Measurements from ENCODE around the gene SEC11A.
"Not testable (repeated sequence)": the region's sequence is repeated elsewhere in the genome, so short reads cannot be mapped to it uniquely, and the experiment has no call there.

SEC11A gene

GRCh38 chr15:84669726-84670125, 46.2 kb downstream of the SEC11A start:
- no peak for DNase-seq

GRCh38 chr15:84668221-84668982, 47.5 kb downstream of the SEC11A start:
- DNase-seq = no peak

DNA sequence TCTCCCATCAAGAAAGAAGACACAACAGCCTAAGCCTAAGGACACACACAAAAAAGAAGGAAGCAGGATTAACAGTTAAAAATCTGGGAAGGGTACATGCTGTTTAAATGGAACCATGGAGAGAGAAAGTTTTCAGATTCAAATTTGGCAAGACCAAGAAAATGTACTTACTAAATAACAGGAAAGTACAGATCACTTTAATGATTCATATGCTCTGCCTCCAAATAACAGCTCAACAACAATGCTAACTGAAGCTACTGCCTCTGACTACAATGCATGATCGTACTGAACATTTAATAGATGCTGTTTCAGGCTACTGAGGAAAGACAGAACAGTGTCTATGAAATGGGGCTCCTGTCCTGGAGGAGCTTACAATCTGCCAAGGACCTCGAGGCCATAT, 49.6 kb downstream of the SEC11A start:
- DNase-seq = no peak

DNA sequence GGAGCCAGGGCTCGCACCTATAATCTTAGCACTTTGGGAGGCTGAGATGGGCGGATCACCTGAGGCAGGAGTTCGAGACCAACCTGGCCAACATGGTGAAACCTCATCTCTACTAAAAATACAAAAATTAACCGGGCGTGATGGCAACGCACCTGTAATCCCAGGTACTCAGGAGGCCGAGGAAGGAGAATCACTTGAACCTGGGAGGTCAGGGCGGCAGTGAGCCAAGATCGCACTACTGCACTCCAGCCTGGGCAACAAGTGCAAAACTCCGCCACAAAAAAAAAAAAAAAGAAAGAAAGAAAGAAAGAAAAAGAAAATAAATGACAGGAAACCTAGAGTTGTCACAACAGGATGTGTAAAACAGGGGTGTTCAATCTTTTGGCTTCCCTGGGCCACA, 54.9 kb downstream of the SEC11A start:
- no peak for DNase-seq

- DNase-seq = no peak
Measured at GRCh38 chr15:84659904-84660781, 55.8 kb downstream of the SEC11A start.

GRCh38 chr15:84658788-84659411, 57.0 kb downstream of the SEC11A start:
- DNase-seq = no peak

DNA sequence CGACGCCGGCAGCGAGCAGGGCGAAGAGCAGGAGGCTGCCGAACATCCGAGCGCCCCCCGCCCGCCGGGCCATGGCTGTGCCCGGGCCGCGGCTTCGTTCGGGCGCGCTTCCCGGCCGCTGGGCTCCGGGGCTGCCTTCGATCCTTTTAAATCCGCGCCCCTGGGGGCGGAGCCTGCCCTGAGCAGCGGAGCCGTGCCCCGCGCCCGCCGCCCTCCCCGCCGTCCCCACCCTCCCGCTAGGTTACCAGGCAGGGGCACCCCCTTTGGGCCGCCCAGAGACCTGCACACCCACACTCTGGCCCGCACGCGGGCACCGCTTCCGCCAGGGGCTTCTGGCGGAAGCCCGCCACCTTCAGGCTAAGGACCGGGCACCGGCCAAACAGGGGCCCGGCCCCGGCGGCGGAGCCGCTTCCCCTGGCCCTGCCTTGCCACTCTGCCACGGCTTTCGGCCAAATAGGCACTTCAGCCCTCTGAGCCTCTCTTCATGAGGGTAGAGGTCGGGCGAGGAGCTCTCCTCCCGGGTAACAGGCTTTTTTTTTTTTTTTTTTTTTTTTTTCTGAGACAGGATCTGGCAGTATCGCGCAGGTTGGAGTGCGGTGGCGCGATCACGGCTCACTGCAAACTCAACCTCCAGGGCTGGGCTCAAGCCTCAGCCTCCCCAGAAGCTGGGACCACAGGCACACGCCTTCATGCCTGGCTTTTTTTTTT, 57.7 kb downstream of the SEC11A start, which contains the start of gene NMB:
Gene NMB, minus strand, starts transcription at position 120 of the 708 bp plus-strand sequence. Its CDS starts 47 bp downstream, at position 73.
- DNase-seq = no peak

DNA sequence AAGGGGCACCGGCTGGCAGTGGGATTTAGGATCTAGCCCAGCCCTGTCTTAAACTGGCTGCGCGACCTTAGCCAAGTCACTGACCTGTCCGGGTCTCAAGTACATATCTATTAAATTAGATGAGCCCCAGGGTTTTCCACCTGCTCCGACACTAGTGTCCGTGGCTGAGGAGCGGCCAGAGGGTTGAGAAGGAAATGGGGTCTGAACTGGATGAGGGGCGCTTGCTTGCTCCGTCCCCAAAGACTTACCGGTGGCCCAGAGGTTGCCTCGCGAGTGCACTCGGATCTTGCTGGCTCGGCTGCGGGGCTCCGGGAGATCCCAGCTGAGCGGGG, 58.2 kb downstream of the SEC11A start:
- no peak for DNase-seq

GRCh38 chr15:84656972-84657371, 59.0 kb downstream of the SEC11A start:
- no peak for DNase-seq

- peak; percentile 68 for DNase-seq
Measured at GRCh38 chr15:84654689-84655453, 61.1 kb downstream of the SEC11A start.

DNA sequence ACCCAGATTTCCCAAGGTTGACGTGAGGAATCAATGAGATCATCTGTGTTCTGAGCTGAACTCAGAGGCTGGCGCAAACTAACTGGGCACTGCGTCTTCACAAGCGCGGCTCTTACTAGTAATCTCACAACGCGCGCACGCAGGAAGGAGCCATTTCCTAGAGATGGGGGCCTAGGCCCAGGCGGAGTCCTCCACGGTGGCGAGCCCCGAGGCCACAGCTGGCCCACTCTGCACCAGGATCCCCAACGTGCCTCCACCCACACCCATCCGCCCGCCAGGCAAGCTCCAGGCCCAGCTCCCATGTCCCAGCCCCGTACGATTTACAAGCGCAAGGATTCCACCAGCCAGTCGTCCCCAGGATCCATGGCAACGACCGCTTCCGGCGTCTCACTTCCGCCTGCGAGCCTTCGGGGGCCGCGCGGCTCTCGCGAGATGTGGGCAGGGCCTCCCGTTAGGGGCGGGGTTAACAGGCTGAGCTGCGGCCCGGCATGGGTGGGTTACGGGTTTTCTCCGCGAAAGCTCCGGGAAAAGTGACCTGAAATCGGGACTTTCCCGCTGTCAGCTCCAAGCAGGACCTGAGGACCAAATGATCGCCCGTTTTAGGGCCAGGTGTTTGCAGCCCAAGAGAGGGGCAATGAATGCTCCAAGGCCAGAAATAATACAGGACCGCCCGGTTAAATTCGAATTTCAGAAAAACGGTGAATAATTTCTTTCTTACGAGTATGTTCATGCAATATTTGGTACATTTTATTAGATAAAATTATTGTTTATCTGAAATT, 61.8 kb downstream of the SEC11A start, which contains the start of gene WDR73:
Gene WDR73, minus strand, starts transcription at position 374 of the 779 bp plus-strand sequence. Its CDS starts 9 bp downstream, at position 365.
- peak; percentile 71 for DNase-seq

DNA sequence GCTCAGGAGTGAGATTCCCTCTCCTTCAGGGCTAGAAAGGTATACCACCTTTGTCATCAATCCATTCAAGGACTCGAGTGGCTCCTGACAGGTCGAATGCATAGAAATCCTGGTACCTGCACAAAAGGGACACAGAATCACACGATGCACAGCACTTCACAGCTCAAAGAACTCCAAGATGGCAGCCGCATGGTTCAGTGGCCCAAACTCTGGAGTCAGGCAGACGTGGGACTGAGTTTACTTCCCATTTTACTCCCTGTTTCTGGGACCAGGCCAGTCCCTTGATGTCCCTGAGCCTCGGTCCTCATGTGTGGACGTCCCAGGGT, 62.4 kb downstream of the SEC11A start:
- no peak for DNase-seq

GRCh38 chr15:84649706-84650105, 66.2 kb downstream of the SEC11A start:
- no peak for DNase-seq

GRCh38 chr15:84648539-84648938, 67.4 kb downstream of the SEC11A start:
- no peak for DNase-seq

GRCh38 chr15:84647726-84648125, 68.2 kb downstream of the SEC11A start:
- DNase-seq = no peak

DNA sequence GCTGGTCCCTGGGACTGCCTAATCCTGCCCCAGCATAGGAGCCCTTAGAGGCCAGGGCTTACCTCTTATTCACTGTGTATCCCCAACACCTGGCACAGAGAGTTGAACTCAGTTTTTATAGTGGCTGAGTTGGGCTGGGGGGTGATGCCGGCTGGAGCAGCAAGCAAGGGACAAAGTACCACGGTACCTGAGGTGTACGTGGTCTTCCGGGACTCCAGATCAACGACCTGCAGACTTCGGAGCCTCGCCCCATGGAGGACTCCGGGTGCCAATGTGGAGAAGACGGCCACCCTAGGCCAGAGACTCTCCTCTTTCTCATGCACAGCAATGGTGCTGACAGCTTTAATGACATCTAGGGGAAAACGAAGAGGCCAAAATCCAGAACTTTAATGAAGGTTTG, 69.9 kb downstream of the SEC11A start:
- DNase-seq = no peak

- no peak for DNase-seq
Measured at GRCh38 chr15:84645496-84645895, 70.4 kb downstream of the SEC11A start.

DNA sequence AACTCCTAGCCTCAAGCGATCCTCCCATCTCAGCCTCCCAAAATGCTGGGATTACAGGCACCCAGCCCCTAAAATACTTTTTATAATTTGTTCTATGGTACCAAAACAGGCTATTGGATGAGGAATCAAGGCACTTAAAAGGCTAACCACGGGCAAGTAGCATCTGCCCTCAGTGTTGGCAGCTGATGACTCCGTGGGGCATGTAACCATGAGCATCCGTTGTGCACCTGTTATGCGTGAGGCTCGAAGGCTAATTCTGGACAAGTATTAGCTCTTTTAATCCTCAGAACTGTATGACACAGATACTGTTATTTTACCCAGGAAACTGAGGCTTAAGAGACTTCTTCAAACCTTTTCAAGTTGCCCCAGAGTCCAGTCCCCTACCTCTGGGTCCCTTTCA, 72.1 kb downstream of the SEC11A start:
- DNase-seq = no peak

DNA sequence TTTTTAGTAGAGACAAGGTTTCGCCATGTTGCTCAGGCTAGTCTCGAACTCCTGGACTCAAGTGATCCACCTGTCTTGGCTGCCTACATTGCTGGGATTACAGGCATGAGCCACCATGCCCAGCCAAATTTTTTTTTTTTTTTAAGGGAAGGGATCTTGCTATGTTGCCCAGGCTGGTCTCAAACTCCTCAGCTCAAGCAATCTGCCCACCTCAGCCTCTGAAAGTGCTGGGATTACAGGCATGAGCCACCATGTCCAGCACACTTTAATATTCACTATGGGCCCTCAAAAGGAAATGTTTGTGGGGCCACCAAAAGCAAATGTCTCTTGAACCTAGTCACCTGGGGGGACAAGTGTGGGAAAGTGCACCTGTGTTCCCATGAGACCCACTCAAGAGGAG, 73.3 kb downstream of the SEC11A start:
- not testable (repeated sequence) for DNase-seq

- DNase-seq = not testable (repeated sequence)
Measured at GRCh38 chr15:84641871-84642270, 74.1 kb downstream of the SEC11A start.

- DNase-seq = no peak
Measured at GRCh38 chr15:84638103-84638502, 77.8 kb downstream of the SEC11A start.

Data from NCI-H748 treated with DMSO at 0.1 percent for 48 hours (cell line).